Ectodermal cell (in vitro differentiated cells): ENCODE results near the gene SNUPN.

Experiments used
- H3K27ac ChIP-seq: 2 replicates; pipeline ENCODE4 v1.7.0; 2013; ENCODE audit warnings: mild to moderate bottlenecking, low read depth, low read length; ENCODE audit not compliant: insufficient read depth, poor library complexity, severe bottlenecking
- H3K27me3 ChIP-seq: 2 replicates; pipeline ENCODE4 v1.7.0; 2013; ENCODE audit warnings: mild to moderate bottlenecking, low read length; ENCODE audit not compliant: insufficient read depth, control insufficient read depth, poor library complexity, severe bottlenecking
- H3K36me3 ChIP-seq: one replicate; pipeline ENCODE4 v1.7.0; 2013; ENCODE audit warnings: low read length; ENCODE audit not compliant: control insufficient read depth, insufficient read depth
- H3K4me1 ChIP-seq: one replicate; pipeline ENCODE4 v1.7.0; 2013; ENCODE audit warnings: low read length; ENCODE audit not compliant: control insufficient read depth, insufficient read depth
- H3K4me3 ChIP-seq: 2 replicates; pipeline ENCODE4 v1.7.0; 2013; ENCODE audit warnings: low read depth, low read length, control low read depth; ENCODE audit not compliant: insufficient read depth
- H3K9me3 ChIP-seq: 2 replicates; pipeline ENCODE4 v1.7.0; 2013; ENCODE audit warnings: mild to moderate bottlenecking, low read length, moderate library complexity; ENCODE audit not compliant: control insufficient read depth
- WGBS, 2 experiments: methylation state at CpG; one replicate each; pipeline ENCODE4 v1.1.7; 2013; ENCODE audit warnings: missing lambda C conversion rate in 2 of 2; 5-methylcytosine and 5-hydroxymethylcytosine counted together

Gene SNUPN

GRCh38 chr15:75663931-75664421 is 38.5 kb upstream of the SNUPN start:
- Histone ChIP-seq H3K36me3 (no peaks in the 10 kb centered on the region), H3K4me1 (peaks cover 3% of the 10 kb centered on the region), H3K27me3 (no peaks in the 10 kb centered on the region)

GRCh38 chr15:75662823-75663519 is 37.4 kb upstream of the SNUPN start:
- 89 to 95% methylated on average over 9 of the region's 9 CpGs for WGBS, 2 experiments
- H3K4me1 ChIP-seq, result peaks cover 3% of the 10 kb centered on the region

More at GRCh38 chr15:75663931-75664421, 38.5 kb upstream of the SNUPN start:
- Histone ChIP-seq H3K4me3 (no peak overlapping the region), H3K9me3 (no peaks in the 10 kb centered on the region), H3K27ac (no peak overlapping the region)
- WGBS, 2 experiments, result 91 to 94% methylated on average over 11 of the region's 11 CpGs

GRCh38 chr15:75661756-75662140 is 36.2 kb upstream of the SNUPN start:
- no peak overlapping the region for H3K4me3 ChIP-seq
- H3K4me1 ChIP-seq, result peaks cover 3% of the 10 kb centered on the region
- no peaks in the 10 kb centered on the region for H3K36me3 ChIP-seq
- 90 to 97% methylated on average over 3 of the region's 3 CpGs for WGBS, 2 experiments
- no peak overlapping the region for H3K27ac ChIP-seq
- H3K27me3 ChIP-seq, result no peaks in the 10 kb centered on the region
- H3K9me3 ChIP-seq, result no peaks in the 10 kb centered on the region

More at GRCh38 chr15:75662823-75663519, 37.4 kb upstream of the SNUPN start:
- H3K27ac ChIP-seq, result no peak overlapping the region
- no peaks in the 10 kb centered on the region for H3K9me3 ChIP-seq
- no peaks in the 10 kb centered on the region for H3K36me3 ChIP-seq
- no peaks in the 10 kb centered on the region for H3K27me3 ChIP-seq
- H3K4me3 ChIP-seq, result no peak overlapping the region

GRCh38 chr15:75661100-75661755 is 35.7 kb upstream of the SNUPN start:
- H3K36me3 ChIP-seq, result no peaks in the 10 kb centered on the region
- no peaks in the 10 kb centered on the region for H3K27me3 ChIP-seq
- H3K4me3 ChIP-seq, result no peak overlapping the region
- WGBS, 2 experiments, result 63 to 71% methylated on average over 14 of the region's 14 CpGs
- H3K4me1 ChIP-seq, result peaks cover 3% of the 10 kb centered on the region
- H3K27ac ChIP-seq, result no peak overlapping the region
- H3K9me3 ChIP-seq, result no peaks in the 10 kb centered on the region

- Histone ChIP-seq H3K27ac (no peak overlapping the region), H3K4me3 (no peak overlapping the region), H3K4me1 (peaks cover 3% of the 10 kb centered on the region), H3K27me3 (no peaks in the 10 kb centered on the region), H3K36me3 (no peaks in the 10 kb centered on the region), H3K9me3 (no peaks in the 10 kb centered on the region)
- 92 to 95% methylated on average over 17 of the region's 17 CpGs for WGBS, 2 experiments
Observed at GRCh38 chr15:75659928-75660645, 34.6 kb upstream of the SNUPN start.

- H3K4me1 ChIP-seq, result peaks cover 3% of the 10 kb centered on the region
- no peaks in the 10 kb centered on the region for H3K9me3 ChIP-seq
- no peaks in the 10 kb centered on the region for H3K27me3 ChIP-seq
- 91 to 93% methylated on average over 9 of the region's 9 CpGs for WGBS, 2 experiments
- no peak overlapping the region for H3K27ac ChIP-seq
- no peaks in the 10 kb centered on the region for H3K36me3 ChIP-seq
- no peak overlapping the region for H3K4me3 ChIP-seq
Observed at GRCh38 chr15:75659141-75659771, 33.7 kb upstream of the SNUPN start.

- no peaks in the 10 kb centered on the region for H3K36me3 ChIP-seq
- no peak overlapping the region for H3K4me3 ChIP-seq
- no peaks in the 10 kb centered on the region for H3K27me3 ChIP-seq
- H3K4me1 ChIP-seq, result peaks cover 21% of the 10 kb centered on the region
- no peak overlapping the region for H3K27ac ChIP-seq
- no peaks in the 10 kb centered on the region for H3K9me3 ChIP-seq
- WGBS, 2 experiments, result 96% methylated on average over 22 of the region's 22 CpGs
Observed at GRCh38 chr15:75656813-75657212, 31.3 kb upstream of the SNUPN start.

GRCh38 chr15:75656331-75656730 is 30.8 kb upstream of the SNUPN start:
- 95 to 96% methylated on average over 5 of the region's 5 CpGs for WGBS, 2 experiments
- H3K27ac ChIP-seq, result no peak overlapping the region
- no peaks in the 10 kb centered on the region for H3K9me3 ChIP-seq
- H3K4me3 ChIP-seq, result no peak overlapping the region
- H3K36me3 ChIP-seq, result no peaks in the 10 kb centered on the region
- H3K4me1 ChIP-seq, result peaks cover 26% of the 10 kb centered on the region
- no peaks in the 10 kb centered on the region for H3K27me3 ChIP-seq

GRCh38 chr15:75655931-75656330 is 30.4 kb upstream of the SNUPN start:
- Histone ChIP-seq H3K27me3 (no peaks in the 10 kb centered on the region), H3K36me3 (no peaks in the 10 kb centered on the region), H3K9me3 (no peaks in the 10 kb centered on the region), H3K27ac (no peak overlapping the region), H3K4me1 (peaks cover 30% of the 10 kb centered on the region), H3K4me3 (no peak overlapping the region)
- WGBS, 2 experiments, result 90 to 91% methylated on average over 4 of the region's 4 CpGs
